ENCODE results near the gene ACP2. TPM values are rescaled to one million over a fixed set of nuclear protein-coding genes. Genes with fewer than 3 reads are reported as not detected.

Gene ACP2
- total RNA-seq, 1 donor from 2014 or later = 24.3 TPM

GRCh38 chr11:47241841-47242301 lies 6.7 kb downstream of the ACP2 start:
- Mint-ChIP-seq H3K27ac (peak overlapping the region; percentile 35), H3K27me3 (ENCODE audit: insufficient read depth, low read depth) (no peaks in the 10 kb centered on the region), H3K4me3 (no peak overlapping the region), H3K9me3 (no peaks in the 10 kb centered on the region), H3K4me1 (peaks cover 8% of the 10 kb centered on the region), H3K36me3 (peaks cover 28% of the 10 kb centered on the region)
- no peaks in the 10 kb centered on the region for H3K36me3 ChIP-seq
- H3K9ac ChIP-seq = no peak overlapping the region
- no peak for TF ChIP-seq EZH2 (IDR thresholded peaks at IDR 0.05)
- TF ChIP-seq EZH2phosphoT487 (IDR thresholded peaks at IDR 0.05) = no peak
- no peak for TF ChIP-seq CTCF (IDR thresholded peaks at IDR 0.05)
- H3K4me1 ChIP-seq = no peaks in the 10 kb centered on the region
- H3K27ac ChIP-seq = no peak overlapping the region
- H2AFZ ChIP-seq (replicated peaks) = no peak overlapping the region
- H4K20me1 ChIP-seq (ENCODE audit: low read depth) = no peaks in the 10 kb centered on the region
- no peaks in the 10 kb centered on the region for H3K9me3 ChIP-seq (ENCODE audit: low read depth)
- no peaks in the 10 kb centered on the region for H3F3A ChIP-seq (ENCODE audit: low read depth)
- no peaks in the 10 kb centered on the region for H3K27me3 ChIP-seq
- no peaks in the 10 kb centered on the region for H3K79me2 ChIP-seq (ENCODE audit: low read depth)
- DNase-seq (ENCODE audit: low spot score) = no peak
- H3K4me2 ChIP-seq = no peak overlapping the region
- H3K4me3 ChIP-seq = no peak overlapping the region

DNA sequence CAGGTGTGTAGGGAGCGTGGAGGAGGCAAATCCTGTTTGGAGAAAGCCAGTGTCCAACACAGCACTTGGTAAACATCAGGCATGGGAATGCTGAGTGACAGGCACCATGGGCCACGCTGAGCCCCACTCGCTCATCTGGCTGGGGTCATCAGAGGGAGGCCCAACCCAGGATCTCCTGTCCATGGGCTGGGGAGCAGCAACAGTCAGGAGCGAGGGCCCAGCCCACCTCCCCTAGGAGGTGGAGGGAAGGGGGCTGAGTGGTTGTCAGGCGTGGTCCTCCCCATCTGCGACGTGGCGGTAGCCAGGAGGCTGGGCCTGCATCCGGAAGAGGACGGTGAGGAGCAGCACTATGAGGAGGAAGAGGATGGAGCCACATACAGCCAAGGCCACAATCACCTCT lies 8.8 kb downstream of the ACP2 start:
- TF ChIP-seq EZH2phosphoT487 (IDR thresholded peaks at IDR 0.05) = no peak
- TF ChIP-seq EZH2 (IDR thresholded peaks at IDR 0.05) = no peak
- no peak for TF ChIP-seq CTCF (IDR thresholded peaks at IDR 0.05)
- Mint-ChIP-seq H3K4me1 (peaks cover 10% of the 10 kb centered on the region), H3K9me3 (no peaks in the 10 kb centered on the region), H3K27ac (peak overlapping the region; percentile 30), H3K27me3 (ENCODE audit: insufficient read depth, low read depth) (no peaks in the 10 kb centered on the region), H3K4me3 (no peak overlapping the region), H3K36me3 (peaks cover 28% of the 10 kb centered on the region)
- Histone ChIP-seq H3K9me3 (ENCODE audit: low read depth) (no peaks in the 10 kb centered on the region), H3K4me3 (no peak overlapping the region), H3K4me2 (no peak overlapping the region), H3K9ac (no peak overlapping the region), H2AFZ (replicated peaks) (no peak overlapping the region), H3K4me1 (no peaks in the 10 kb centered on the region), H3K27me3 (no peaks in the 10 kb centered on the region), H4K20me1 (ENCODE audit: low read depth) (no peaks in the 10 kb centered on the region), H3K36me3 (no peaks in the 10 kb centered on the region), H3K27ac (no peak overlapping the region), H3F3A (ENCODE audit: low read depth) (no peaks in the 10 kb centered on the region), H3K79me2 (ENCODE audit: low read depth) (no peaks in the 10 kb centered on the region)
- no peak for DNase-seq (ENCODE audit: low spot score)

GRCh38 chr11:47236482-47236881 lies 12.1 kb downstream of the ACP2 start:
- Histone ChIP-seq H3K27me3 (no peaks in the 10 kb centered on the region), H3K4me2 (no peak overlapping the region), H3K27ac (no peak overlapping the region), H4K20me1 (ENCODE audit: low read depth) (no peaks in the 10 kb centered on the region), H2AFZ (replicated peaks) (no peak overlapping the region), H3K36me3 (no peaks in the 10 kb centered on the region), H3K9me3 (ENCODE audit: low read depth) (no peaks in the 10 kb centered on the region), H3F3A (ENCODE audit: low read depth) (no peaks in the 10 kb centered on the region), H3K4me1 (no peaks in the 10 kb centered on the region), H3K9ac (no peak overlapping the region), H3K4me3 (no peak overlapping the region), H3K79me2 (ENCODE audit: low read depth) (no peaks in the 10 kb centered on the region)
- Mint-ChIP-seq H3K4me1 (peaks cover 10% of the 10 kb centered on the region), H3K27ac (no peak overlapping the region), H3K4me3 (no peak overlapping the region), H3K36me3 (peaks cover 10% of the 10 kb centered on the region), H3K9me3 (no peaks in the 10 kb centered on the region), H3K27me3 (ENCODE audit: insufficient read depth, low read depth) (peaks cover 2% of the 10 kb centered on the region)
- no peak for TF ChIP-seq EZH2phosphoT487 (IDR thresholded peaks at IDR 0.05)
- no peak for DNase-seq (ENCODE audit: low spot score)

DNA sequence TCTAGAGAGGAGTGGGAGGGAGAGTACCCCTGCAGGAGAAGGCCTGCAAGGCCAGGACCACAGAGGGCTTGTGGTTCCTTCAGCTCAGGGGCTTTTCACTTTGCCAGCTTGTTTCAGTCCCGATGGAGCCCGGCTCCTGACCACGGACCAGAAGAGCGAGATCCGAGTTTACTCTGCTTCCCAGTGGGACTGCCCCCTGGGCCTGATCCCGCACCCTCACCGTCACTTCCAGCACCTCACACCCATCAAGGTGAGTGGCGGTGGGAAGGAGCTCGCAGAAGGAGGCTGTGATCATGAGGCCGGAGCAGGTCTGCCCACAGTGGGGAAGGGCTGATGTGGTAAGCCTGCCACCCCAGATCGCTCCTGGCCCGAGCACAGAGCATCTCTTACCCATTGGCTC lies 13.5 kb downstream of the ACP2 start:
- Histone ChIP-seq H4K20me1 (ENCODE audit: low read depth) (no peaks in the 10 kb centered on the region), H3K9me3 (ENCODE audit: low read depth) (no peaks in the 10 kb centered on the region), H3K79me2 (ENCODE audit: low read depth) (no peaks in the 10 kb centered on the region), H3K27ac (no peak overlapping the region), H3K9ac (no peak overlapping the region), H2AFZ (replicated peaks) (no peak overlapping the region), H3F3A (ENCODE audit: low read depth) (no peaks in the 10 kb centered on the region), H3K4me2 (no peak overlapping the region), H3K27me3 (no peaks in the 10 kb centered on the region), H3K4me3 (no peak overlapping the region), H3K36me3 (no peaks in the 10 kb centered on the region), H3K4me1 (no peaks in the 10 kb centered on the region)
- H3K4me1 Mint-ChIP-seq = peaks cover 10% of the 10 kb centered on the region
- H3K27me3 Mint-ChIP-seq (ENCODE audit: insufficient read depth, low read depth) = peaks cover 3% of the 10 kb centered on the region
- peaks cover 5% of the 10 kb centered on the region for H3K36me3 Mint-ChIP-seq
- no peaks in the 10 kb centered on the region for H3K9me3 Mint-ChIP-seq
- H3K4me3 Mint-ChIP-seq = no peak overlapping the region
- TF ChIP-seq CTCF (IDR thresholded peaks at IDR 0.05) (no peak), EZH2 (IDR thresholded peaks at IDR 0.05) (no peak), EZH2phosphoT487 (IDR thresholded peaks at IDR 0.05) (no peak)
- H3K27ac Mint-ChIP-seq = no peak overlapping the region
- no peak for DNase-seq (ENCODE audit: low spot score)
